Cardiac septum (tissue), 1 donor: ENCODE data around the gene SAMD15. TPM values are rescaled to one million over a fixed set of nuclear protein-coding genes. Genes with fewer than 3 reads are reported as not detected.

Source experiments
- DNase-seq: peaks from one replicate; pipeline ENCODE4 v3.0.0-alpha.2; 2020; ENCODE audit warnings: low spot score
- intact Hi-C: fragments of 100-400 bp; cut with DNase I; formaldehyde crosslinking; loops from one replicate; pipeline ENCODE4 v1.14.0; 2022
- total RNA-seq: library from RNA; stranded (reverse); fragmentation: NEBNext Ultra II Directional; extraction: Animal tissue kit (Norgen Biotek cat#: 25700); gene quantifications from one replicate; pipeline ENCODE4 v1.2.1, GENCODE V29; 2021
- donor health status: DM: no; HTN: no; CAD: no.

SAMD15 gene
- total RNA-seq, 1 donor from 2014 or later = 0.11 TPM

DNA sequence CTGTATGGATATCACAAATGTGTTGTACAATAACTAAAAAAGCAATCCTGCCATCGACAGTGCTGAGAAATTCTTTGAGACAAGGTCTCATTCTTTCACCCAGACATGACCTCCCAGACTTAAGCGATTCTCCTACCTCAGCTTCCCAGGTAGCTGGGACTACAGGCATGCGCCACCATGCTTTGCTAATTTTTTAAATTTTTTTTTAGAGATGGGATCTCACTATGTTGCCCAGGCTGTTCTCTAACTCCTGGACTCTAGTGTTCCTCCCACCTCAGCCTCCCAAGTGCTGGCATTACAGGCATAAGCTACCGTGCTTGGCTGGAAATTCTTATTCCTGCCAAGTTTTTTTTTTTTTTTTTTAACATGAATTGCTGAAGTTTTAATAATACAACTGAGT lies 62.7 kb downstream of the SAMD15 start:
- intact Hi-C loops = no loop called here
- no peak for DNase-seq

Other genes with a start within 250 kb of the SAMD15 start
- not detected for gene ZDHHC22, start 235.6 kb upstream of the SAMD15 start, total RNA-seq
- gene TMEM63C, start 195.6 kb upstream of the SAMD15 start, total RNA-seq = 0.46 TPM
- gene NGB, start 106.2 kb upstream of the SAMD15 start, total RNA-seq = not detected
- 19.9 TPM for gene POMT2, start 56.5 kb upstream of the SAMD15 start, total RNA-seq
- gene GSTZ1, start 56.3 kb upstream of the SAMD15 start, total RNA-seq = 10.9 TPM
- gene TMED8, start 285 bp upstream of the SAMD15 start, total RNA-seq = 5.6 TPM
- gene NOXRED1, start 46.1 kb downstream of the SAMD15 start, total RNA-seq = not detected
- 12.5 TPM for gene VIPAS39, start 80.2 kb downstream of the SAMD15 start, total RNA-seq
- gene AHSA1, start 80.7 kb downstream of the SAMD15 start, total RNA-seq = 138 TPM
- gene ISM2, start 121.4 kb downstream of the SAMD15 start, total RNA-seq = not detected
- 13.5 TPM for gene SPTLC2, start 239.3 kb downstream of the SAMD15 start, total RNA-seq